GM18505 (cell line): ENCODE data around the gene MVB12B.

ENCODE experiments used
- ATAC-seq: cut with Tn5 transposase; IDR thresholded peaks from one replicate; pipeline ENCODE4 v1.9.1; 2021; ENCODE audit not compliant: unreplicated experiment
- POLR2A ChIP-seq: IDR thresholded peaks from 4 replicates; pipeline ENCODE4 v1.6.1; 2011; ENCODE audit warnings: borderline replicate concordance; ENCODE audit not compliant: insufficient read depth, insufficient read length; ENCODE audit errors: extremely low read depth

The MVB12B gene

DNA sequence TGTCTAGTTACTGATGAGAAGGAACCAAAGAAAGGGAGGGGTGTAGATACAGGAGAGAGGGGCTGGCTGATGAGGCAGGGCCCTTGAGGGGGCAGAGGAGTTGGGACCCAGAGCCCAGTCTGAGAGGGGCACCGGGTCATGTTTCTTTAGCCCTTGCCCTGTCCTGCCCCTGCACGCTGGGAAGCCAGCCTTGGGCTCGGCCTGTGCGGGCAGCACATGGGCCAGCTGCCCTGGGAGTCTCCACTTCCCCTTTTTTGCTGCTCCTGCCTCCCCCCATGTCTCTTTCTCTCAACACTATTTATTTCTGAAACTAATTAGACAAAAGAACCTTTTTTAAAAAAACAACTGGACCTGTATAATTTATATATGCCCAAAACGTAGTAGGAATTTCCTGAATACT, 20.5 kb downstream of the MVB12B start:
- TF ChIP-seq POLR2A: no peak
- no peak for ATAC-seq

DNA sequence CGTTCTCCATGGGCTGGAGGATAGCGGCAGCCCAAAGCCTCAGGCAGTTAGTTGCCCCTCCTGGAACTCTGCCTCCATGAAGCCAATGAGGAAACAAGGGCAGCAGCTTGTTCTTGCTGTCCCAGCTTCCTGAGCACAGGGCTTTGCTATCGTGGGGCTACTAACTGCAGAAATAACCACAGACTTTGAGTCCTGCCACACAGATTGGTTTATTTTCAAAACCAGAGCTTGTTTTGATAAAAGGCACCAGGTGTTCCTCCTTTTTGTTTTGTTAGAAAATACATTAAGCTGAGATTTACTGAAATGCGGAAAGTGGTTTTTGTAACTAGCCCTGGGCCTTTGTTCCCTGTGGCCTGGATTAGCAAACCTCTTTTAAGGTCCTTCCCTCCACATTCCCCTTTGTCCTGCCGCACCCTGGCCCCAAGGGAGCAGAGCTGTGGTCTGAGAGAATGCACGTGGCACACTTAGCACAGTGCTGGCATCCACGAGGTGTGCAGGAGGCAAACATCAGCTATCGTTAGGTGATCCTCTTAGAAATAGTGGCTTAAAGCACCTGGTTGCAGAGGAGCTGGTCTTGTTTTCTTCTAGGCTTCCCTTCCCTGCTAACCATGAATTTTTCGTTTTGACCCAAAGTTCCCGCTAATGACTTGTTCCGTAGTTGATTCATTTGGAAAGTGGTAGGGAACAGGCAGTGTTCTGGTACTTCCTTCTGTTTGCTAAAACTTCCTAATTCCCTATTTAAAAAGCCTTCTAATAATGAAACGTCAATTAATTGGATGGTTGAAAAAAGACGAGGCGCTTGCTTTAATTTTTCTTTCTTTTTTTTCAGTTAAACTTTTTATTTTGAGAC, 21.5 kb downstream of the MVB12B start:
- no peak for ATAC-seq
- TF ChIP-seq POLR2A: no peak

DNA sequence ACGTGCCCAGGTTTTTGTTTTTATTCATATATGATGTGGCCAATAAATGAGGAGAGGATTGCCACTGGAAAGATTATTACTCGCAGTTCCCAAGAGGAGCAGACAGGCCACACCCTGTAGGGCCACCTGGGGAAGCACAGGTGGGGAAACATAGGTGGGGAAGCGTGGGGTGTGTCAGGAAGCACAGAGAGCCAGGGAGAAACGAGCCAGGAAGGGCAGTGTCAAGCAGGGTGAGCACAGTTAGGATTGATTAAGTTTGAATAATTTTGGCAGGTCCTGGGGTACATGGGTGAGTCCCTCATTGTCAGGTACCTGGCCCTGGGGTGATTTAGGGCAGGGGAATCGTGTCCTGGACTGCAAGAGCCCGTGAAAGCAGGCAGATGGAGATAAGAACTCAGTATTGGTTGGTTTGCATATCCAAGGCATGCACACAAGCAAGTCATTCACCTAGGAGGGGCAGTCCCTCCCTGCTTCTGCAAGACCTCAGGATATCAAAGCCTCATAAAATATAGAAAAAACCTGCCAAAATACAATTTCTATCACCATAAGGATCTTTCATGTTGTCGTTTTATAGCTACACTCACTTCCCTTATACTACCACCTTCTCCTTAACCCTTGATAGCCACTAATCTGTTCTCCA, 22.4 kb downstream of the MVB12B start:
- no peak for TF ChIP-seq POLR2A
- ATAC-seq: no peak

DNA sequence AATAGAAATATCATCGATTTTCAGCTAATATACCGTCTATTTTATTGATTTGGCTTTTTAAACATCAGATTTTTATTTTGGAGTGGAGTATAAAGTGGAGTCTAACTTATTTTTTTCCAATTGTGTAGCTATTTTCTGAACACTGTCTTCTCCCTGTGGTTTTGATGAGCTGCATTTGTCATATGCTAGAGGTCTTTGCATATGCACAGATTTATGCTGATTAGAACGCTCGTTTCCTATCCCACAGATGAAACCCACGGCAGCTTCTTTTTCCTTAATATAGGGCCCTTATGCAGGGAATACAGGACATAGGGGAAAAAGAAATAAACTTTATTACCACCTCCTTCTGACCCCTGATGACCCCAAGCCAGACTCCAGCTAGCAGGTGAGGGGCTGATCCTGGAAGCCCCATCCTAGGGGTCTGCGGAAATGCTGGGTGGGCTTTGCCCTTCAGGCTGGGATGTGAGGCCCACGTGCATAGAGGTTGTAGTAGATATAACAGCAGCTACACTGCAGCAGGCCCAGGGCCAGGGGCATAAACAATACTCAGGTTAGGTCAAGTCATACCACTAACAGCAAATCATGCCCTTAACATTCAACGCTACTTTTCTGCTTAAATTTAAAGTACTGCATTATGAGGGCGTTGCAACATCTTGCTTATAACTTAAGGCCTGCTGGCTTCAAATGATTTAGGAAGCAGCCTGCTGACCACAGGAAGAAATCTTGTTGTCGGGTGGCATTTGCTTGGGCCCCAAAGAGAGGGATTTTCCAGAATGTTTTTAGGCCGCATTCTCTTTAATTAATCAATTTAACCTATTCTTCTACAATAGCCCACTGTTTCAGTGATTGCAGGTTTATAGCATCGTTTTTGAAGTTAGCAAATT, 28.5 kb downstream of the MVB12B start:
- TF ChIP-seq POLR2A: no peak
- ATAC-seq: no peak

DNA sequence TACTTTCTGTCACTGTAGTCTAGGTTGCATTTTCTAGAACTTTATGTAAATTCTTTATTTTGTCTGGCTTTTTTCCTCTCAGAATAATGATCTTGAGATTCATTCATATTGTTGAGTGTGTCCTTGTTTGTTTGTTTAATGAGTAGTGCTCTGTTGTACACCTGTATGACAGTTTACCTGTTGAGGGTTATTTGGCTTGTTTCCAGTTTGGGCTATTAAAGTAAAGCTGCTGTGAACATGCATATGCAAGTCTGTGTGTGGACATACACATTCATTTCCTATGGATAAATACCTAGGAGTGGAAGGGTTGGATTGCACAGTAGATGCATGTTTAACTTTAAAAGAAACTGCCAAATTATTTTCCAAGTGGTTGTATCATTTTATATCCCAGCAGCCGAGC, 30.4 kb downstream of the MVB12B start:
- no peak for ATAC-seq
- no peak for TF ChIP-seq POLR2A

DNA sequence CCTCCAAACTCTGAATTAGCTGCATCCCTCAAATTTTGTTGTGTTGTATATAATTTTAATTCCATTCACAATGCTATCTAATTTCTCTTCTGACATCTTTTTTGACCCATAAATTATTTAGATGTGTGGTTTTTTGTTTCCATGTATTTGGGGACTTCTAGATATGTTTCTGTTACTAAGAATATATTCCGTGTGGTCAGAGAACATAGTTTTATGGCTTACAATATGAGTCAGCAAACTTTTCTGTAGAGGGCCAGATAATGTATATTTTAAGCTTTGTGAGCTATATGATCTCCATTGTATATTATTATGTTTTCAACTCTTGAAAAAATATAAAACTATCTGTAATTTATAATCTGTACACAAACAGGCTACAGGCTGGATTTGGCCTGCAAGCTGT, 33.4 kb downstream of the MVB12B start:
- ATAC-seq: no peak
- no peak for TF ChIP-seq POLR2A

DNA sequence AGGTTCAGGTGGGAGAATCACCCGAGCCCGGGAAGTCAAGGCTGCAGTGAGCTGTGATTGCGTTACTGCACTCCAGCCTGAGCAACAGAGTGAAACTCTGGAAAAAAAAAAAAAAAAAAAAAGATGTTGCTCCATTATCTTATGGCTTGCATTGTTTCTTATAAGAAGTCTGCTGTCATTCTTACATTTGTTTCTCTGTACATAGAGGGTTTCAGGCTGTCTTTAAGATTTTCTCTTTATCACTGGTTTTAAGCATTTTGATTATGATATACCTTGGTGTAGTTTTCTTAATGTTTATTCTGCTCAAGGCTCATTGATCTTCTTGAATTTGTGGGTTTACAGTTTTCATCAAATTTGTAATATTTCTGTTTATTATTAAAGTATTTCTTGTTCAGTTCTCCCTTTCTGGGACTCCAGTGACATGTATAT, 35.2 kb downstream of the MVB12B start:
- no peak for ATAC-seq
- no peak for TF ChIP-seq POLR2A

DNA sequence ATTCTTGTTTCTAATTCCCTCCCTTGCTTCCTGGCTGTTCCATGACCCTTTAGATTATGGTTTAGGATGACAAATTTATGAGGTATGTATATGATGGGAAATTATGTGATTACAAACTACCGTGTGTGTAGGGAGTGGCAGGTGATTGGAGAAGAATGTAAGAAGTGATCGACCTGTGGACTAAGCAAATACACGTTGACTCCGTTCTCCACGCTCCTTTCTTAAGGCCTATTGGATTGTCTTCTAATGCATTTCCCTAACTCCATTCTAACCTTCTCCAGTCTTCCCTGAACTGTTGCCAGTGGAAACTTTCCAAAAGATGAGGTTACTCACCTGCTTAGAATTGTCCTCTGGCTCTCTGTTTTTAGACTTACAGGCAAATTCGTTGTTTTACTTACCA, 36.6 kb downstream of the MVB12B start:
- no peak for ATAC-seq
- TF ChIP-seq POLR2A: no peak

DNA sequence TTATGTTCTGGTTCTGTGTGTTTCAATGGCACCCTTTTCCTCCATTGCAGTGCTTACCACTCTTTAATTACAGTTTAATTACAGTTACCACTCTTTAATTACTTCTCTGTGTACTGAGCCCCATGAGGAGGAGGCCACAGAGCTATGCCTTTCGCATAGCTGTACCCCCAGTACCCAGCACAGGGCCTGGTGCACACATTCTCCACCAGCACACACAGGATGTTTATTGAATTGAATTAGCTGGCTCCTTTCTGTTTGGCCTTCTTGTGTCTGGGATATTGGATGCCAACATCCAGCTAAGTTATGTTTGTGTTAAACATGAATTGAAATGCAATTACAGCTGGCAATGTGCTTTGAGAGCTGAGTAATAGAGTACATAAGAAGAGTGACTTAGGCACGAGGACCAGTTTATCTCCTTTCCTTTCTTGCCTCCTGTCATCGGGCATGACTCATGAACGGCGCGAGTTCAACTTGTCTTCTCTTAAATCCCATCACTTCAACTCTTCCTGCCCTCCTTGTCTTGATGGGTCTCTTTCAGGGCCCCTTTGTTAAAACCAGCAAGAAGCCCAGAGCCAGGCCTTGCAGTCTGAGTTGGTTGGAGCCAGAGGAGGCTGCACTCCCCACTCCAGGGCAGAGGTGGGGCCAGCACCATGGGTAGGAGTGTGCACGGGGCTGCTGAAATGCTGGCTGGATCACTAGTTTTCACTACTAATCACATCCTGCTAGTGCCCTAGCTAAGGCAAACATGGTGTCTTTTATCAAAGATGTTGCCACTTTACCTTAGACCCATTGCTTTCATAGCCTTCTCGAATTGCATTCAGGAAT, 37.4 kb downstream of the MVB12B start:
- no peak for ATAC-seq
- TF ChIP-seq POLR2A: no peak

DNA sequence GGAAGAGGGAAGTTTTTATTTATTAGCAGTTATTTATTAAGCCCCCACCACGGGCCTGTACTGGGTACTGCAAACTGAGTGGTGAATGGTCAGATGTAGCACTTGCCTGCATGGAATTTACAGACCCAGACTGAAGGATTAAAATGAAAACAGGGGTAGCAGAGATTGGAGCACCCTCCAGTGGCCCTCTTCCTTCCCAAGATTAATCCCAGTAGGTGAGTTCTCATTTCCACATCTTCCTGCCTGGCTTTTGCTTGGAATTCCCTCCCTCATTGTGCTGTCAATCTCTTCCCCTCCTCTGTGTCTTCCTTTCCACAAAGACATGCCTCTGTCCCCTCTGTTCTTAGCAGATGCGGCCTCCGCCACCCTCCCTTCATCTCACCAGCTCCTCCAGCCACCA, 39.2 kb downstream of the MVB12B start:
- no peak for TF ChIP-seq POLR2A

DNA sequence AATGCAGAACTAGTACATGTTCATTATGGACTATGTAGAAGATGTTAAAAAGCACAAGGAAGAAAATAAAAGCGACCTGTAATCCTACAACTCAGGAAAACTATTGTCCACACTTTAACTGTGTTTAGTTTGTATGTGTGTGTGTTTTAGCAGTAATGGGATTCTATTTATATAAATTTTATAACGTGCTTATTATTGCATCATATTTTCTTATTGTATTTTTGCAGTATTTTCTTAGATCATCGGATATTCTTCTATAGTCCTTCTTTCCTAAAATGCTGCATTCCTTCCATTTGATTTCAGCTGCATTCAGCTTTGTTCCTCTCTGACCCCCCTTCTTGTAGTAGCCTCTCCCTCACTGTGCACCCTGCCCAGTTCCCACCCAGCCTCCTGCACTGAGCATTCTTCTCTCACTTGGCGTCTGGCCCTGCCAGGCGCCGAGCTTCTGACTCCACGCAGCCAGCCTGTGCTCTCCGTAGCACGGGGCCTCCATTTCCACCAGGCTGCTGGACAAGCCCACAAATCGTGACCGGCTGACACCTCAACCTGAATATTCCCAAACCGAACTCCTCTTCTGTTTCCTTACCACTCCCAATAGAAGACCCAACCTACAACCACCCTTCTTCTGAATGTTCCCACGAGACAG, 39.9 kb downstream of the MVB12B start:
- no peak for TF ChIP-seq POLR2A
- no peak for ATAC-seq

More for the DNA sequence above, 39.2 kb downstream of the MVB12B start:
- ATAC-seq: no peak

DNA sequence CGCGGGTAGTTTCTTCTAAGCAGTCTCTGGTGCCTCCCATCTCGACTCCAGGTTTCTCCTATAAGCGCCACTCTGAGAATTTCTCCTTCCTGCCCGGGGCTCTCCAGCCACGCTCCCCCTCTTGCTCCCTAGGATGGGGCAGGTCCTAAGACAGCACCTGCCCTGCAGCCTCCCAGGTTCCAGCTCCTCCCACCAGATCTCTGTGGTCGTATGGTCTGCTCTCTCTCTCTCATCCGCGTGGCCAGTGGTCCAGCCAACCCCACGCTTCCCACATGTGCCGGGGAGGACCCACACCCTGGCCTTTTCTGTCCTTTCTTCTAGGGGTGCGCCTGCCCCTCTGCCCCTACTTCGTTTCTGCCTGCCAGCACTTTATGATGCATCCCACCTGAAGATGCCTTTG, 40.5 kb downstream of the MVB12B start:
- no peak for ATAC-seq
- no peak for TF ChIP-seq POLR2A
